Heart right ventricle (tissue), 16 donors: Measurements from ENCODE around the gene PACS1. TPM values are rescaled to one million over a fixed set of nuclear protein-coding genes. Genes with fewer than 3 reads are reported as not detected.

Source experiments
- ATAC-seq, 8 donors: fragments of 200-7000 bp; cut with Tn5 transposase; one replicate each; pipeline ENCODE4 v1.9.1; 2020; ENCODE audit warnings: mild to moderate bottlenecking in 8 of 8, moderate library complexity in 8 of 8, moderate number of reproducible peaks in 1 of 8
- DNase-seq, 2 donors: peaks; one replicate each; pipeline ENCODE4 v3.0.0-alpha.2; 2020
- H3K27ac ChIP-seq, 10 donors: fragments of 200-600 bp; sonication (generic) in 2 of 10; one replicate each; pipeline versions ENCODE4 v1.5.0 to v1.8.0; 2020 to 2022; ENCODE audit warnings: mild to moderate bottlenecking in 3 of 10
- H3K27me3 ChIP-seq, 7 donors: fragments of 200-600 bp; one replicate each; pipeline ENCODE4 v1.8.0; 2021 to 2022; ENCODE audit warnings: mild to moderate bottlenecking in 2 of 7
- H3K36me3 ChIP-seq, 9 donors: fragments of 200-600 bp; sonication (generic) in 1 of 9; one replicate each; pipeline versions ENCODE4 v1.5.0 to v1.8.0; 2020 to 2022; ENCODE audit warnings: mild to moderate bottlenecking in 2 of 9
- H3K4me1 ChIP-seq, 9 donors: fragments of 200-600 bp; sonication (generic) in 1 of 9; one replicate each; pipeline versions ENCODE4 v1.5.0 to v1.8.0; 2020 to 2022; ENCODE audit warnings: mild to moderate bottlenecking in 4 of 9
- H3K4me3 ChIP-seq, 10 donors: fragments of 200-600 bp; sonication (generic) in 2 of 10; one replicate each; pipeline versions ENCODE4 v1.5.0 to v1.8.0; 2020 to 2022; ENCODE audit warnings: mild to moderate bottlenecking in 7 of 10, moderate library complexity in 2 of 10
- H3K9me3 ChIP-seq, 11 donors: fragments of 200-600 bp in 10 of 11; sonication (generic) in 2 of 11; one replicate each; pipeline versions ENCODE4 v1.5.0 to v1.8.0; 2013 to 2022; ENCODE audit warnings: mild to moderate bottlenecking in 2 of 11, control low read depth in 1 of 11, moderate library complexity in 1 of 11
- CTCF ChIP-seq, 9 donors: fragments of 200-600 bp; sonication (generic) in 2 of 9; IDR thresholded peaks; one replicate each; pipeline versions ENCODE4 v1.5.0 to v1.8.0; 2021 to 2022; ENCODE audit warnings: antibody characterized with exemption in 9 of 9, mild to moderate bottlenecking in 5 of 9, moderate library complexity in 1 of 9
- WGBS, 2 donors: extraction: QIAGEN DNeasy Blood & Tissue Kit; methylation state at CpG; one replicate each; pipeline ENCODE4 v1.1.7; 2013; ENCODE audit warnings: inconsistent platforms in 1 of 2; 5-methylcytosine and 5-hydroxymethylcytosine counted together
- intact Hi-C, 10 donors: fragments of 100-400 bp; cut with DNase I; formaldehyde crosslinking; loops; one replicate each; pipeline versions ENCODE4 v1.11.1 to v1.14.2; 2022
- polyA plus RNA-seq, 2 donors: library from polyadenylated mRNA; stranded (reverse); fragments of 200-250 nt; gene quantifications; one replicate each; pipeline ENCODE4 v1.2.3, GENCODE V29; 2013
- total RNA-seq, 10 donors: library from RNA; stranded (reverse); fragmentation: NEBNext Ultra II Directional in 3 of 10; extraction: Animal tissue kit (Norgen Biotek cat#: 25700) in 3 of 10; gene quantifications; one replicate each; pipeline versions ENCODE4 v1.2.1 to v1.2.4, GENCODE V29; 2021 to 2023
- donor health status: Arrhythmogenic right ventricular cardiomyopathy.
- donor health status: ischemic (EF 13 %, LVEDD 7.1; RV severe dilation, severe dysfunction).
- donor health status: healthy with polysubstance abuse.
- donor health status: DM: no; HTN: yes; CAD: no.
- donor health status: DM: no; HTN: no; CAD: no.
- donor health status: ischemic (EF 25% LVEDD 6.9; RV normal size, moderate dysfunction).
- donor health status: ischemic (EF 25% LVEDD 5.7; RV mildly dilated, moderate dysfunction).
- donor health status: healthy.
- donor health status: DM: yes; HTN: yes; CAD: no.
- donor health status: Ischemic cardiomyopathy.
- donor health status: ischemic (EF 35%, LVEDD 5.7; RV mildly dilated, moderate dysfunction).
- donor health status: nonischemic (EF 11% LVEDD 7.7; RV severe dilation, severe dysfunction).
- donor health status: DM: yes; HTN: yes; CAD: no.
- donor health status: PGD.
- donor health status: ischemic (EF 29% LVEDD 5.4; RV normal size, mild dysfunction).
- donor health status: nonischemic (EF 23%, LVEDD 6.1; RV moderate dilation, normal function).

The PACS1 gene
- total and polyA plus RNA-seq, 12 donors = 24.1 to 121 (median 69.7) TPM

- WGBS, 2 donors = 95 to 96% methylated on average over 5 of the region's 5 CpGs
- no peaks in the 10 kb centered on the region for H3K27me3 ChIP-seq
- no peak for DNase-seq
- H3K27ac ChIP-seq = no peak overlapping the region
- no peak for ATAC-seq
- H3K9me3 ChIP-seq = no peaks in the 10 kb centered on the region
- H3K4me1 ChIP-seq = peaks cover 0 to 29% (median 9%) of the 10 kb centered on the region in 9 donors
- H3K36me3 ChIP-seq = peaks cover 0 to 3% (median 0%) of the 10 kb centered on the region in 9 donors
- no peak for TF ChIP-seq CTCF (IDR thresholded peaks at IDR 0.05)
- intact Hi-C loops = no loop called here
- no peak overlapping the region for H3K4me3 ChIP-seq
Measured at GRCh38 chr11:66160709-66161108, 90.6 kb downstream of the PACS1 start.

- peaks cover 0 to 12% (median 0%) of the 10 kb centered on the region in 9 donors for H3K36me3 ChIP-seq
- TF ChIP-seq CTCF (IDR thresholded peaks at IDR 0.05) = no peak
- intact Hi-C loops = no loop called here
- ATAC-seq = no peak
- 98 to 99% methylated on average over 7 of the region's 7 CpGs for whole genome bisulfite sequencing, 2 donors
- H3K9me3 ChIP-seq = no peaks in the 10 kb centered on the region
- no peak overlapping the region for H3K27ac ChIP-seq
- H3K4me1 ChIP-seq = peaks cover 0 to 7% (median 0%) of the 10 kb centered on the region in 9 donors
- DNase-seq = no peak
- no peak overlapping the region for H3K4me3 ChIP-seq
- H3K27me3 ChIP-seq = no peaks in the 10 kb centered on the region
Measured at GRCh38 chr11:66168289-66168688, 98.2 kb downstream of the PACS1 start.

GRCh38 chr11:66172146-66172545, 102.1 kb downstream of the PACS1 start:
- Histone ChIP-seq H3K4me3 (no peak overlapping the region), H3K9me3 (no peaks in the 10 kb centered on the region), H3K27ac (no peak overlapping the region), H3K36me3 (peaks cover 0 to 20% (median 0%) of the 10 kb centered on the region in 9 donors), H3K27me3 (no peaks in the 10 kb centered on the region), H3K4me1 (no peaks in the 10 kb centered on the region)
- TF ChIP-seq CTCF (IDR thresholded peaks at IDR 0.05) = no peak
- intact Hi-C loops = no loop called here
- ATAC-seq (peak in 1 of 8 donors; percentile 48), DNase-seq (no peak)
- 79 to 82% methylated on average over 8 of the region's 8 CpGs for WGBS, 2 donors

GRCh38 chr11:66176650-66177049, 106.6 kb downstream of the PACS1 start:
- 93% methylated on average over 7 of the region's 7 CpGs for WGBS, 2 donors
- Histone ChIP-seq H3K27me3 (no peaks in the 10 kb centered on the region), H3K36me3 (peaks cover 0 to 20% (median 0%) of the 10 kb centered on the region in 9 donors), H3K4me1 (no peaks in the 10 kb centered on the region), H3K4me3 (no peak overlapping the region), H3K9me3 (no peaks in the 10 kb centered on the region), H3K27ac (no peak overlapping the region)
- ATAC-seq (no peak), DNase-seq (no peak)
- TF ChIP-seq CTCF (IDR thresholded peaks at IDR 0.05) = no peak
- intact Hi-C loops = loop anchor here in 1 of 10 donors (1.0 kb wide), 1 partner anchor 17 kb away; no protein-coding TSS in a partner anchor
